Suprapubic skin (tissue), 3 donors: Measurements from ENCODE around the gene BASP1.

Source experiments
- POLR2AphosphoS5 ChIP-seq, 3 donors: sonication (generic); formaldehyde crosslinking; IDR thresholded peaks; one replicate each; pipeline ENCODE4 v1.6.1; 2017; ENCODE audit warnings: antibody characterized with exemption in 3 of 3
- TF ChIP-seq, protein P1 (sequence below), 2 donors: fragments of 200-600 bp in 1 of 2; fragments of 450-650 bp in 1 of 2; sonication (generic) in 1 of 2; IDR thresholded peaks; one replicate each; pipeline ENCODE4 v1.5.1; 2016 to 2019; ENCODE audit warnings: antibody characterized with exemption in 2 of 2, mild to moderate bottlenecking in 1 of 2, moderate library complexity in 1 of 2

DNA sequence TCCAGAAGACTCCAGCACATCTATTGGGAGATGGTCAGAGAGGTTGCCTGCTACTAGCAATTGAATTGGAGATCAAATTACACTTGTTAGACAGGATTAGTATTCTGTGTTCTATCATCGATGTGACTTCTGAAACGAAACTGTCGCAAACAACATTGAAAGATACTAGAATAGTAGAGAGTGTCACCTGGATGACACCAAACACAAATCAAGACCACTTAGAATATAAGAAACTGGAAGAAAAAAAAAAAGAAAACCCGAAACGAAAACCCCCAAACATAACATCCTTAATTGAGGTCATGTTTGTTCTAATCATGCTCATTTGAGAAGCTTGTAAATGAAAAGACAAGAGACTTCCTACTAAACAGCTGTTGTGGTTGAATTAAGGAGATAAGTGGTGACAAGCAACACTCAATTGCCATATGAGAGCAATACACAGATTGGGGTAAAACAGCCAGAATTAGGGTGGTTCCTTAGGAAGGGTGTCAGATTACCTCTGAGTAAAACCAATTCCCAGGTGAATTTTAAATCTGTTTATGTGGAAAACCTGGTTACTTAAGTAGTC lies 97.6 kb downstream of the BASP1 start:
- TF ChIP-seq, protein P1, sequence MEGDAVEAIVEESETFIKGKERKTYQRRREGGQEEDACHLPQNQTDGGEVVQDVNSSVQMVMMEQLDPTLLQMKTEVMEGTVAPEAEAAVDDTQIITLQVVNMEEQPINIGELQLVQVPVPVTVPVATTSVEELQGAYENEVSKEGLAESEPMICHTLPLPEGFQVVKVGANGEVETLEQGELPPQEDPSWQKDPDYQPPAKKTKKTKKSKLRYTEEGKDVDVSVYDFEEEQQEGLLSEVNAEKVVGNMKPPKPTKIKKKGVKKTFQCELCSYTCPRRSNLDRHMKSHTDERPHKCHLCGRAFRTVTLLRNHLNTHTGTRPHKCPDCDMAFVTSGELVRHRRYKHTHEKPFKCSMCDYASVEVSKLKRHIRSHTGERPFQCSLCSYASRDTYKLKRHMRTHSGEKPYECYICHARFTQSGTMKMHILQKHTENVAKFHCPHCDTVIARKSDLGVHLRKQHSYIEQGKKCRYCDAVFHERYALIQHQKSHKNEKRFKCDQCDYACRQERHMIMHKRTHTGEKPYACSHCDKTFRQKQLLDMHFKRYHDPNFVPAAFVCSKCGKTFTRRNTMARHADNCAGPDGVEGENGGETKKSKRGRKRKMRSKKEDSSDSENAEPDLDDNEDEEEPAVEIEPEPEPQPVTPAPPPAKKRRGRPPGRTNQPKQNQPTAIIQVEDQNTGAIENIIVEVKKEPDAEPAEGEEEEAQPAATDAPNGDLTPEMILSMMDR (IDR thresholded peaks at IDR 0.05) = no peak
- TF ChIP-seq POLR2AphosphoS5 (IDR thresholded peaks at IDR 0.05) = no peak
